CD1c-positive myeloid dendritic cell (primary cell): Measurements from ENCODE around the gene TAOK3.
"Not testable (repeated sequence)": the region's sequence is repeated elsewhere in the genome, so short reads cannot be mapped to it uniquely, and the experiment has no call there.

Experiments used
- DNase-seq: peaks from one replicate; pipeline ENCODE4 v3.0.0-alpha.2; 2016; ENCODE audit errors: extremely low spot score

TAOK3 gene

GRCh38 chr12:118140825-118141224 is 231.9 kb downstream of the TAOK3 start:
- no peak for DNase-seq

- DNase-seq: no peak
Observed at GRCh38 chr12:118137148-118137678, 235.5 kb downstream of the TAOK3 start.

DNA sequence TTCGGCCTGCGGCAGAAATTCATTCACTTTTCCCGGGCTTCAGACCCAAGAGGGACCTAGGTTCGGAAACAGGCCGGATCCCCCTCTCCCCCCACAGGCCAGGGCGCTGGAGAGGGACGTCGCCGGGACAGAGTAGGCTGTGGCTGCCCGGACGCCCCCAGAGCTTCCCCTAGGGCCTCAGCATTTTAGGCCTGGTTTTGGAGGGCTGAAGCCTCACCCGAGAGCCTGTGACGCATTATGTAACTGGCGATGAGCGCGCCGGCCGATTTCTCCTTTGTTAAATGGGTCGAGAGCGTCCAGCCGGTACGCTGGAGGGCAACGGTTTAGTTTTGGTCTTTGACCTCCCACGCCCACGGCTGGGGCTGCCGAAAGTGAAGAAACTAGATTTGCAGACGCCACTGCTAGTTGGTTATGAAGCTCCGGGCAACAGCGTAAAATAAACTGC is 236.1 kb downstream of the TAOK3 start:
- peak; percentile 68 for DNase-seq

DNA sequence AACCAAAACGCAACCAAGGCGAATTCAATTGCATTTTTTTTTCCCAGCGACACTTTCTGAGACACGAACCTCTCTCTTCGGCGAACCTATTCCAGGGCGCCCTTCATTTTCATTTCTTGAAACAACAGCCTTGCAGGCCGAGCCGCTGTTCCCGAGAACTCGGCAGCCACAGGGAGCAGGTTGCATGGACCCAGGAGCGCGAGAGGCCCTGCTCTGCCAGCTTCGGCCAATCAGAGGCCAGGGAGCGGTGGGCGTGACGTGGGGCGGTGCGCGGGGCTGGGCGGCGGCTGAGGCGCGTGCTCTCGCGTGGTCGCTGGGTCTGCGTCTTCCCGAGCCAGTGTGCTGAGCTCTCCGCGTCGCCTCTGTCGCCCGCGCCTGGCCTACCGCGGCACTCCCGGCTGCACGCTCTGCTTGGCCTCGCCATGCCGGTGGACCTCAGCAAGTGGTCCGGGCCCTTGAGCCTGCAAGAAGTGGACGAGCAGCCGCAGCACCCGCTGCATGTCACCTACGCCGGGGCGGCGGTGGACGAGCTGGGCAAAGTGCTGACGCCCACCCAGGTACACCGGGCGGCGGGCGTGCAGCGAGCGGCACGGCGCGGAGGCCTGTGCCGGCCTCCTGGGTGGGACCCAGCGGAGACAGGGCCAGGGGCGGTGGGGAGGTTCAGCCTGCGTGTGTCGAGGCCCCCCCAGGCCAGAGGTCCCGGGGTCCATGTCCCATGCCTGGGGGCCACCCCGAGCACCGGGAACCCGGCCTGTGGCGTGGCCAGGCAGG is 236.7 kb downstream of the TAOK3 start, which contains the start of gene PEBP1:
Gene PEBP1, plus strand, starts transcription at position 337 of the 771 bp plus-strand sequence. Its CDS starts 86 bp downstream, at position 423.
- peak; percentile 93 for DNase-seq

- DNase-seq: not testable (repeated sequence)
Observed at GRCh38 chr12:118129436-118129835, 243.3 kb downstream of the TAOK3 start.

GRCh38 chr12:118127867-118128266 is 244.8 kb downstream of the TAOK3 start:
- DNase-seq: no peak

DNA sequence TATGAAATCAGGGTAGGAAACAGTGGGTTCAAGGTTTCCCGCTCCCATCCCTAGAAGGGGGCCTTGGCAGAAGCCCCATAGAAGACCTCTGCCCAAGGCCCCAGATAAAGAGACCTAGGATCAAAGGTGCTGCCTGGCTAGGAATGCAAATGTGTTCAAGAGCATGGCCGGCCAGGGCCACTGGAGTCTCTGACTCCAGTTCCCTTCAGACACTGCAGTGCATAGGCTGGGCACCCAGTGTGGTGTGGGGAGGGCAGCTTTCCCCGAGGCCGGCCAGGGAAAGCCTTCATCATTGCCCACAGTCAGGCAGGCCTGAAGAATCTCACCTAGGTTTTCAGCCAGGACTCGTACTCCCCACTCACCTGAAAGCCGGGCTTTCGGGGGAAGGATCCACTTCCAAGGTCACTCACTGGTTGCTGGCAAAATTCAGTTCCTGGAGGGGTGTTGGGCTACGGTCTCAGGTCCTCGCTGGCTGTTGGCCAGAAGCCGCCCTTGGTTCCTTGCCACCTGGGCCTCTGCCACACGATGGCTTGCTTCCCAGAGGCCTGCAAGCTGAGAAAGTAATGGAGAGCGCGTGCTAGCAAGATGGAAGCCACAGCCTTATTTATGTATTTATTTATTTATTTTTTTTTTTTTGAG is 246.5 kb downstream of the TAOK3 start:
- DNase-seq: no peak

DNA sequence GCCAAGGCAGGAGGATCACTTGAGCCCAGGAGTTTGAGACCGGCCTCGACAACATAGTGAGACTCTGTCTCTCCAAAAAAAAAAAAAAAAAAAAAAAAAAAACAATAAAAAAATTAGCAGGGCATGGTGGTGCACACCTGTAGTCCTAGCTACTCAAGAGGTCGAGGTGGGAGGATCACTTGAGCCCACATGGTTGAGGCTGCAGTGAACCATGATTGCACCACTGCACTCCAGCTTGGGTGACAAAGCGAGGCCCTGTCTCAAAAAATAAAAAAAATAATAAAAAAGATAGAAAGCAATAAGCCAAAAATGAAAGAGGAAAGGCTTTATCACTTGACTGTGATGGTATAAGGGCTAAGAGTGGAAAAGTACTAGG is 247.0 kb downstream of the TAOK3 start:
- DNase-seq: no peak

DNA sequence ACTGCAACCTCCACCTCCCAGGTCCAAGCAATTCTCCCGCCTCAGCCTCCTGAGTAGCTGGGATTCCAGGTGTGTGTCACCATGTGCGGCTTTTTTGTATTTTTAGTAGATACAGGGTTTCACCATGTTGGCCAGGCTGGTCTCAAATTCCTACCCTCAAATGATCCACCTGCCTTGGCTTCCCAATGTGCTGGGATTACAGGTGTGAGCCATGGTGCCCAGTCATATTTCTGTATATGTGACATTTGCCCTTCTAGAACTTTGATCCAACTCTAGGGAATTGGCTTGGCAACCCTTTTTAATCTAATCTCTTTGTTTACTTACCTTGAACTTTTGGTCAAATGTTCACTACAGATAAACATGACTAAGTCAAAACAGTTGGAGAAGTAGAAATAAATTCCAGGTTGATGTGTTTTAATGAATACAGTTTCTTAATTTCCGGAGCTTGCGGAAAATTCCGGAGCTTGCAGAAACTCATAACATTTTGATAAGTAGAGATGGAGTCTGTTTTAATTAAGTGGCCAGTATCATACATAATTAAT is 248.3 kb downstream of the TAOK3 start:
- no peak for DNase-seq

DNA sequence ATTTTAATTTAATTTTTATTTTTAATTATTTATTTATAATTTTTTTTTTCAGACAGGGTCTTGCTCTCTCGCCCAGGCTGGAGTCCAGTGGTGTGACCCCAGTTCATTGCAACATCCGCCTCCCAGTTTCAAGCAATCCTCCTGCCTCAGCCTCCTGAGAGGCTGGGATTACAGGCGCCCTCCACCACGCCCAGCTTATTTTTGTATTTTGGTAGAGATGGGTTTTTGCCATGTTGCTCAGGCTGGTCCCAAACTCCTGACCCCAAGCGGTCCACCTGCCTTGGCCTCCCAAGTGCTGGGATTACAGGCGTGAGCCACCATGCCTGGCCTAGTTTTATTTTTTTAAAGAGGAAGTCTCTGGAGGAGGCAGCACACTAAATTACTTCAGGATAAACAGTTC is 250.4 kb downstream of the TAOK3 start:
- DNase-seq: no peak

DNA sequence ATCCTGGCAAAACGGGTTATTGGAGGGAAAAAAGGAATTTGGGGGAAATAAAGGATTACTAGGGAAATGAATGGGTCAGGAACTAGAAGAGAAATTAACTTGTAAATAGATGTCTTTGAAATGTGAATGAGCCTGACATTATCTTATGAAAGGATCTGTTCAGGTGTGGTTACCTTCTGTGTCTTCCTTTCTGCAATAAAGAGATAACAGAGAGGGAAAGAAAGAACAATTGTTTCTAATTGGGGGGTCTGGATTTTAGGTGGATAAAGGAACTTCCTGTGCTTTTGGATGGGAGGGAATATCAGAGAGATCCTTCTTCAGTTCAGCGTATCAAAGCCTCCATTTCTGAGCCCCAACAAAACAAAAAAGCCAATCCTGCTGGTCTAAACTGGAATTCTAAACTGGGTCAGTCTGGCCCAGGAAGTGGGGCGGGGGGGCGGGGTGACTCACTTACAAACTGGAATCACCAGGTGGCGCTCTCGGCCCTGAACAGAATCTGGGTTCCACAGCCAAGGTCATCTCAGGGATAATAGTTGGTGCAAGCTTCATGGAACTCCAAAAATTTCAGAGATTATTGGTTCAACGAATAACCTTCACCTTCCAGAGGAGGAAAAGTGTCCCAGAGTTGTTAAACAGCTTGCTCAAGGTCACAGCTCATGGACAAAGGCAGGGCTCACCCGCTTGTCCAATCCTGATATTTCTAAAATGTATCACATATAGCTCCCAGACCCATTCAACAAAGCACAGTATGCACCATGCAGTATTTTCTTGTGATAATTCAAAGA is 251.9 kb downstream of the TAOK3 start:
- peak; percentile 74 for DNase-seq

DNA sequence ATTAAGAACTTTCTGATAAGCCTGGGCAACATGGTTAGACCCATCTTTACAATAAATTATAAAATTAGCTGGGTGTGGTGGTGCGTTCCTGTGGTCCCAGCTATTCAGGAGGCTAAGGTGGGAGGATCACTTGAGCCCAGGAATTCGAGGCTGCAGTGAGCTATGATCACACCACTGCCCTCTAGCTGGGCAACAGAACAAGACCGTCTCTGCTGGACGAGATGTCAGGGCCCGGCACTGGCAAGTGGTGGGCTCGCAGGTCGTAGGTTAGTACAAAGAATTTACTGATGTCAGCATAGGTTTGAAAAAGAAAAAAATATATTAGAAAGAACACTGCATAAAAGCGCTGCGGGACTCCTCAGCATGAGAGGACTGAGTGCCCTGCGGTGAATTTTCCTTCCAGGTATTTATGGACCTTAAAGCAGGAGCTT is 253.2 kb downstream of the TAOK3 start:
- no peak for DNase-seq

DNA sequence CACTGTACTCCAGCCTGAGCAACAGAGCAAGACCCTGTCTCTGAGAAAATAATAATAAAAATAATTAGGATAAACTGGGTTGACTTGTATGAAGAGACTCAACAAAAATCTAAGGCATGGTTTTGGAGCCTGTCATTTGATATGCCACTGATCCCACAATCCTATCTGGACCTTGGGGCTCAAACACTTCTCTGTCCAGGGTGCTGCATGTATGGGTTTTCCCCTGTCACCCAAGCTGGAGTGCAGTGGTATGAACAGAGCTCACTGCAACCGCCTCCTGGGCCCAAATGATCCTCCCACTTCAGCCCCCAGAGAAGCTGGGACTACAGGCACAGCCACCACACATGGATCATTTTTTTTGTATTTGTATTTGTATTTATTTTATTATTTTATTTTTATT is 263.6 kb downstream of the TAOK3 start:
- DNase-seq: no peak

GRCh38 chr12:118107694-118108093 is 265.0 kb downstream of the TAOK3 start:
- DNase-seq: no peak

DNA sequence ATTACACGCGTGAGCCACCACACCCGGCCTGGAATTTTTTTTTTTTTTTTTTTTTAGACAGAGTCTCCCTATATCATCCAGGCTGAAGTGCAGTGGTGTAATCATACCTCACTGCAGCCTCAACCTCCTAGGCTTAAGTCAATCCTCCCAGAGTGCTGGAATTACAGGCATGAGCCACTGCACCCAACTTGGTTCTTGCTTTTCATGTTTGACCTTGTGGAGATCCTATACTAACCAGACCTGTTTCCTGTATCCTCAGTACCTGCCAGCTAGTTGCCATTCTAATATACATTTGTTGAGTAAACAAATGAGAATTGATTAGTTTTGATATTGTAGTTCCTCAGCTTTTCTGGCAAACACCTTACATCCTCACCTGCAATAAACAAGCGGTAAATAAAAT is 265.7 kb downstream of the TAOK3 start:
- no peak for DNase-seq

DNA sequence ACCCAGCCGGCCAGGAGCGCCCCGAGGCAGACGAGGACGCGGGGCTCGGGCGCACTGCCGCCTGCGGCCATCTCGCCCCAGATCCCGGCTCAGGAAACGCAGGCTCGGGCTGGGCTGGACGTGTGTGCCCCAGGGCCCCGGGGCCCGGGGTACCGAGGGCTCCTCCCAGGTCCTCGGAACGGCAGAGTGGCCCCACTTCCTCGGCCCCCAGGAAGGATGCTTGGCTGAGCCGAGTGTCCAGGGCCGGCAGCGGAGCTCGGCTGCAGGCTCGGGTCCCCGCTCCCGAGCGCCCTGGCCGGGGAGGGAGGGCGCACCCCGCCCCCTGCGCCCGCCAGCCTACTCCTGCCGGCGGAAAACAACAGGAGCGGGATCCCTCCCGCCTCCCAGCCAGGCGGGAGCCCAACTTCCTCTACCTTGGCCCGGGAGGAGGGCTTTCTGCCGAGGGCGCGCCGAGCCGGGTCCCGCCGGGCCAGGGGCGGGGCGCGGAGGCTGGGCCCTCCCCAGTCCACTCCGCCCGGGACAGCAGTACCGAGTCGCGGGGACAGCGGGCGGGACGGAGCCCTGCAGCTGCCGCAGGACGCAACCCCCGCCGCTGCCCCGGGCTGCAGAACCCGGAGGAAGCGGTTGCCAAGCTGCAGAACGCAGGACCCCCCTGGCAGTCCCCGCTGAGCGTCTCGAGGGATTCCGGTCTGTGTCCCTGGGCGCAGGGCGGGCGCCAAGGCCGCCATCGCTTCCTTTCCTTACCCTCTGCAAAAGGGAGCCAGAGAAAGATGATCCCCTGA is 268.9 kb downstream of the TAOK3 start, which contains the start of gene VSIG10:
Gene VSIG10, minus strand, starts transcription at position 411 of the 782 bp plus-strand sequence. Its CDS starts 340 bp downstream, at position 71.
- peak; percentile 75 for DNase-seq

GRCh38 chr12:118103201-118103600 is 269.5 kb downstream of the TAOK3 start:
- no peak for DNase-seq

- no peak for DNase-seq
Observed at GRCh38 chr12:118102609-118103008, 270.1 kb downstream of the TAOK3 start.

- DNase-seq: no peak
Observed at GRCh38 chr12:118102070-118102469, 270.6 kb downstream of the TAOK3 start.

GRCh38 chr12:118101051-118101450 is 271.7 kb downstream of the TAOK3 start:
- no peak for DNase-seq
